Fibroblast of lung (primary cell): ENCODE data around the gene SLC7A14. TPM values are rescaled to one million over a fixed set of nuclear protein-coding genes. Genes with fewer than 3 reads are reported as not detected.

Experiments
- DNase-seq, 2 donors: peaks; one replicate each; pipeline versions ENCODE4 v3.0.0 to v3.0.0-alpha.2; 2010; ENCODE audit warnings: low read depth in 2 of 2
- H2AFZ ChIP-seq: 2 replicates; pipeline ENCODE4 v1.5.1; 2012; ENCODE audit warnings: low read length, control low read depth, inconsistent platforms
- H3K27ac ChIP-seq: 2 replicates; pipeline ENCODE4 v1.5.1; 2011; ENCODE audit warnings: low read length, control low read depth; ENCODE audit not compliant: insufficient read depth
- H3K27me3 ChIP-seq: 2 replicates; pipeline ENCODE4 v1.5.1; 2011; ENCODE audit warnings: mild to moderate bottlenecking, low read length; ENCODE audit not compliant: control insufficient read depth, insufficient read depth
- H3K36me3 ChIP-seq: 2 replicates; pipeline ENCODE4 v1.5.1; 2011; ENCODE audit warnings: low read length; ENCODE audit not compliant: control insufficient read depth, insufficient read depth
- H3K4me1 ChIP-seq: 2 replicates; pipeline ENCODE4 v1.5.1; 2011; ENCODE audit warnings: low read length; ENCODE audit not compliant: control insufficient read depth, insufficient read depth; ENCODE audit errors: extremely low read depth
- H3K4me2 ChIP-seq: 2 replicates; pipeline ENCODE4 v1.5.1; 2011; ENCODE audit warnings: low read length, control low read depth; ENCODE audit not compliant: insufficient read depth; ENCODE audit errors: extremely low read depth
- H3K4me3 ChIP-seq, 4 experiments: fragments of 200-600 bp in 1 of 4; sonication (generic) in 1 of 4; replicated peaks in 1 of 4; 2 replicates each; pipeline ENCODE4 v1.5.1; 2011 to 2016; ENCODE audit warnings: low read length in 4 of 4, low read depth in 3 of 4, mild to moderate bottlenecking in 3 of 4, control low read depth in 2 of 4, inconsistent platforms in 1 of 4, mixed read lengths in 1 of 4; ENCODE audit not compliant: insufficient read depth in 1 of 4; ENCODE audit errors: control extremely low read depth in 1 of 4
- H3K79me2 ChIP-seq: 2 replicates; pipeline ENCODE4 v1.5.1; 2012; ENCODE audit warnings: mild to moderate bottlenecking, low read length, inconsistent platforms; ENCODE audit not compliant: control insufficient read depth, insufficient read depth
- H3K9ac ChIP-seq: 2 replicates; pipeline ENCODE4 v1.5.1; 2011; ENCODE audit warnings: mild to moderate bottlenecking, low read length, control low read depth; ENCODE audit not compliant: insufficient read depth
- H3K9me3 ChIP-seq: 2 replicates; pipeline ENCODE4 v1.5.1; 2012; ENCODE audit warnings: low read depth, low read length; ENCODE audit not compliant: control insufficient read depth, insufficient read depth
- H4K20me1 ChIP-seq: 2 replicates; pipeline ENCODE4 v1.5.1; 2011; ENCODE audit warnings: low read length; ENCODE audit not compliant: control insufficient read depth, insufficient read depth; ENCODE audit errors: extremely low read depth
- EZH2 ChIP-seq: IDR thresholded peaks from 2 replicates; pipeline ENCODE4 v1.5.1; 2012; ENCODE audit warnings: low read length, control low read depth, mild to moderate bottlenecking; ENCODE audit errors: missing control alignments
- polyA plus RNA-seq, 2 donors: library from polyadenylated mRNA; depleted of rRNA in 1 of 2; stranded (reverse) in 1 of 2; unstranded in 1 of 2; fragments of >200 nt; gene quantifications; 2 replicates each; pipeline ENCODE4 v1.2.1, GENCODE V29; 2011 to 2012; ENCODE audit warnings: missing spikeins in 1 of 2
- total RNA-seq: library from RNA; depleted of rRNA; stranded (reverse); fragments of >200 nt; gene quantifications from 2 replicates; pipeline ENCODE4 v1.2.1, GENCODE V29; 2014
- TF ChIP-seq, protein P1 (sequence below), 2 donors: IDR thresholded peaks in 1 of 2; conservative IDR thresholded peaks in 1 of 2; 1 replicate in 1 of 2; 2 replicates in 1 of 2; pipeline ENCODE4 v1.5.1; 2011 to 2012; ENCODE audit warnings: low read length in 2 of 2, control low read depth in 1 of 2, inconsistent platforms in 1 of 2, low read depth in 1 of 2, mild to moderate bottlenecking in 1 of 2

Gene SLC7A14
- total and polyA plus RNA-seq, 2 donors (not counting 1 experiment from before 2014, with no cell fraction given) = 1.3 to 3.4 TPM

DNA sequence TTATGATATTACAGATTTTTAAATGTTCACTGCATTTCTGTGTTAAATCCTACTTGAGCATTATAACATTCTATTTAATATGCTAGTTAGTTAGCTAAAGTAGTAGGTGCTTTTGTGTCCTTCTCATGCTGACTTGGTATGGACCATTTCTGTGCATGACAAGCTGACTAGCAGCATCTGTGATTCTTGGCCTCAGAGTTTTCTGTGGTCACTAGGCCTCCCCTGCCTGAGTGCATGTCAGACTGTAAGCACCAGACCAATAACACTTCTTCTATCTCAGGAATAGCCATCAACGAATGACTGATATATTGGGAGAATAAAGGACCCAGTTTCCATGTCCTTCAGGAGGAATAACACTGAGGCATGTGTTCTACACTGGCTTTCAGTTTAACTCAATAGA lies 22.6 kb upstream of the SLC7A14 start:
- H3K9ac ChIP-seq = no peak overlapping the region
- no peaks in the 10 kb centered on the region for H4K20me1 ChIP-seq
- no peaks in the 10 kb centered on the region for H3K27me3 ChIP-seq
- no peak overlapping the region for H3K4me3 ChIP-seq
- H3K79me2 ChIP-seq = no peaks in the 10 kb centered on the region
- H3K9me3 ChIP-seq = no peaks in the 10 kb centered on the region
- no peak for DNase-seq
- TF ChIP-seq EZH2 = no peak
- TF ChIP-seq, protein P1, sequence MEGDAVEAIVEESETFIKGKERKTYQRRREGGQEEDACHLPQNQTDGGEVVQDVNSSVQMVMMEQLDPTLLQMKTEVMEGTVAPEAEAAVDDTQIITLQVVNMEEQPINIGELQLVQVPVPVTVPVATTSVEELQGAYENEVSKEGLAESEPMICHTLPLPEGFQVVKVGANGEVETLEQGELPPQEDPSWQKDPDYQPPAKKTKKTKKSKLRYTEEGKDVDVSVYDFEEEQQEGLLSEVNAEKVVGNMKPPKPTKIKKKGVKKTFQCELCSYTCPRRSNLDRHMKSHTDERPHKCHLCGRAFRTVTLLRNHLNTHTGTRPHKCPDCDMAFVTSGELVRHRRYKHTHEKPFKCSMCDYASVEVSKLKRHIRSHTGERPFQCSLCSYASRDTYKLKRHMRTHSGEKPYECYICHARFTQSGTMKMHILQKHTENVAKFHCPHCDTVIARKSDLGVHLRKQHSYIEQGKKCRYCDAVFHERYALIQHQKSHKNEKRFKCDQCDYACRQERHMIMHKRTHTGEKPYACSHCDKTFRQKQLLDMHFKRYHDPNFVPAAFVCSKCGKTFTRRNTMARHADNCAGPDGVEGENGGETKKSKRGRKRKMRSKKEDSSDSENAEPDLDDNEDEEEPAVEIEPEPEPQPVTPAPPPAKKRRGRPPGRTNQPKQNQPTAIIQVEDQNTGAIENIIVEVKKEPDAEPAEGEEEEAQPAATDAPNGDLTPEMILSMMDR (conservative IDR thresholded peaks at IDR 0.05 in 1 of 2, IDR thresholded peaks at IDR 0.05 in 1 of 2; ENCODE audit: low read depth in 1 of 2, low read length in 2 of 2) = no peak
- H3K4me1 ChIP-seq = no peaks in the 10 kb centered on the region
- H3K4me2 ChIP-seq = no peak overlapping the region
- no peak overlapping the region for H3K27ac ChIP-seq
- no peaks in the 10 kb centered on the region for H3K36me3 ChIP-seq
- no peak overlapping the region for H2AFZ ChIP-seq

DNA sequence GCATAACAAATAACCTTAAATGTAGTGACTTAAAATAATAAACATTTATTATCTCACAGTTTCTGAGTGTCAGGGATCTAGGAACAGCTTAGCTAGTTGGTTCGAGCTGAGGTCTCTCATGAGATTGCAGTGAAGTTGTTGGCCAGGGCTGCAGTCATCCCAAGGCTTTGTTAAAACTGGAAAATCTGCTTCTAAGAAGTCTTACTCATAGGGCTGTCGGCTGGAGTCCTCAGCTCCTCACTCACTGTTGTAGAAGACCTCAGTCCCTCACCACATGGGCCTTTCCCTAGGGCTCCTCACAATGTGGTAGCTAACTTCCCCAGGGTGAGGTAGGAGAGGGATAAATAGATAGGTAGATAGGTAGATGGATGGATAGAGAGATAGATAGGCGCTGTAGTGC lies 20.8 kb upstream of the SLC7A14 start:
- TF ChIP-seq, protein P1 (conservative IDR thresholded peaks at IDR 0.05 in 1 of 2, IDR thresholded peaks at IDR 0.05 in 1 of 2; ENCODE audit: low read depth in 1 of 2, low read length in 2 of 2) = no peak
- TF ChIP-seq EZH2 = no peak
- Histone ChIP-seq H3K9ac (no peak overlapping the region), H3K4me1 (no peaks in the 10 kb centered on the region), H3K27me3 (no peaks in the 10 kb centered on the region), H3K9me3 (no peaks in the 10 kb centered on the region), H3K79me2 (no peaks in the 10 kb centered on the region), H3K27ac (no peak overlapping the region), H3K36me3 (no peaks in the 10 kb centered on the region), H2AFZ (no peak overlapping the region), H3K4me2 (no peak overlapping the region), H3K4me3 (no peak overlapping the region), H4K20me1 (no peaks in the 10 kb centered on the region)
- DNase-seq = no peak

DNA sequence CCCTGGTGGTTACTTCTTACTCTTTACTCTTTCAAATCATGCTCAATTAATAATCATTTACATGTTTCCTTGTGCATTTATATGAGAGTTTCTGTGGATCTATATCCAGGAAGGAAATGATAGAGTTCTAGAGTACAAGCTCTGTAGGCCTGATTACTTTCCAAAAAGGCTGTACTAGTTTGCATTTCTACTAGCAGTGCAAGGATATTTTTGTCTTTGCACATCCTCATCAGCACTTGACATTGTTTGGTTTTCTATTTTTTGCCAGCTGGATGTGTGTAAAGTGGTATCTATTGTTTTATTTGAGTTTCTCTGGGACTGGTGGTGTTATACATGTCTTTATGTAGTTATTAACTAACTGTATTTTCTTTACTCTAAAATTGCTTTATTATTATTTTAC lies 19.6 kb upstream of the SLC7A14 start:
- DNase-seq = no peak
- no peak overlapping the region for H3K4me3 ChIP-seq
- H3K4me1 ChIP-seq = no peaks in the 10 kb centered on the region
- H3K79me2 ChIP-seq = no peaks in the 10 kb centered on the region
- H3K9ac ChIP-seq = no peak overlapping the region
- H2AFZ ChIP-seq = no peak overlapping the region
- no peaks in the 10 kb centered on the region for H3K27me3 ChIP-seq
- H4K20me1 ChIP-seq = no peaks in the 10 kb centered on the region
- H3K9me3 ChIP-seq = no peaks in the 10 kb centered on the region
- no peak for TF ChIP-seq EZH2
- TF ChIP-seq, protein P1 (conservative IDR thresholded peaks at IDR 0.05 in 1 of 2, IDR thresholded peaks at IDR 0.05 in 1 of 2; ENCODE audit: low read depth in 1 of 2, low read length in 2 of 2) = no peak
- no peaks in the 10 kb centered on the region for H3K36me3 ChIP-seq
- H3K27ac ChIP-seq = no peak overlapping the region
- no peak overlapping the region for H3K4me2 ChIP-seq
